MCF 10A (cell line): ENCODE measurements around the gene RAB10. TPM values are rescaled to one million over a fixed set of nuclear protein-coding genes. Genes with fewer than 3 reads are reported as not detected.

Source experiments
- BruUV-seq: library from RNA; stranded (reverse); fragments of 400-500 nt; replicated peaks from 2 replicates; lab custom pipeline; 2021; lab: Mats Ljungman, UMichigan
- CTCF ChIA-PET: fragments of 300-600 bp; sonication (Branson Sonifier 250); formaldehyde crosslinking; extraction: SDS; loops from one replicate; lab custom pipeline; 2021; ENCODE audit warnings: antibody characterized with exemption, inconsistent platforms; lab: Yijun Ruan, JAX
- POLR2A ChIA-PET: fragments of 300-600, 350-650 bp; sonication (Branson Sonifier 250); formaldehyde crosslinking; extraction: SDS; loops from one replicate; lab custom pipeline; 2020; ENCODE audit warnings: antibody characterized with exemption, inconsistent platforms; lab: Yijun Ruan, JAX
- DNase-seq: peaks from one replicate; pipeline ENCODE4 v3.0.0-alpha.2; 2018; ENCODE audit not compliant: unreplicated experiment
- H3K27ac Mint-ChIP-seq: one replicate; pipeline ENCODE4 v1.8.0; 2022; ENCODE audit warnings: mild to moderate bottlenecking, low read depth, mixed read lengths; ENCODE audit not compliant: unreplicated experiment
- H3K27me3 Mint-ChIP-seq: one replicate; pipeline ENCODE4 v1.8.0; 2022; ENCODE audit warnings: mixed read lengths; ENCODE audit not compliant: insufficient read depth, unreplicated experiment
- H3K36me3 Mint-ChIP-seq: one replicate; pipeline ENCODE4 v1.8.0; 2022; ENCODE audit warnings: mild to moderate bottlenecking, moderate library complexity, mixed read lengths; ENCODE audit not compliant: insufficient read depth, unreplicated experiment
- H3K4me1 Mint-ChIP-seq: one replicate; pipeline ENCODE4 v1.8.0; 2022; ENCODE audit warnings: mixed read lengths; ENCODE audit not compliant: insufficient read depth, unreplicated experiment
- H3K4me3 Mint-ChIP-seq: one replicate; pipeline ENCODE4 v1.8.0; 2022; ENCODE audit warnings: mild to moderate bottlenecking, moderate library complexity, mixed read lengths; ENCODE audit not compliant: unreplicated experiment
- H3K9me3 Mint-ChIP-seq: one replicate; pipeline ENCODE4 v1.8.0; 2022; ENCODE audit warnings: mixed read lengths; ENCODE audit not compliant: unreplicated experiment
- CTCF ChIP-seq: fragments of 200-600 bp; IDR thresholded peaks from one replicate; pipeline ENCODE4 v1.8.0; 2022; ENCODE audit warnings: antibody characterized with exemption, mild to moderate bottlenecking; ENCODE audit not compliant: unreplicated experiment
- intact Hi-C: fragments of 100-400 bp; cut with micrococcal nuclease; formaldehyde crosslinking; loops from 2 replicates; pipeline ENCODE4 v1.14.1; 2022
- total RNA-seq: library from RNA; stranded (reverse); gene quantifications from 2 replicates; pipeline ENCODE4 v1.2.3, GENCODE V29; 2022

RAB10 gene
- total RNA-seq, 1 experiment from 2014 or later = 147 TPM

- CTCF ChIA-PET = no interaction called here
- peaks cover 5% of the 10 kb centered on the region for H3K36me3 Mint-ChIP-seq
- peak overlapping the region; percentile 56 for H3K4me3 Mint-ChIP-seq
- no peaks in the 10 kb centered on the region for H3K9me3 Mint-ChIP-seq
- peaks cover 6% of the 10 kb centered on the region for H3K4me1 Mint-ChIP-seq
- BruUV-seq = no TSS peak
- no peaks in the 10 kb centered on the region for H3K27me3 Mint-ChIP-seq
- intact Hi-C loops = no loop called here
- H3K27ac Mint-ChIP-seq = no peak overlapping the region
- no peak for DNase-seq
- no peak for TF ChIP-seq CTCF
- POLR2A ChIA-PET = interaction anchor here (0.6 kb wide), 1 partner anchor 9 kb away, joined by 3 read pairs; no protein-coding TSS in a partner anchor
Observed at GRCh38 chr2:26172189-26172870, 138.4 kb downstream of the RAB10 start.

GRCh38 chr2:26172871-26173775, 139.2 kb downstream of the RAB10 start, which contains the start of gene GAREM2:
Gene GAREM2, plus strand, starts transcription at chr2:26173088. Its CDS starts 133 bp downstream, at chr2:26173221.
- no peak for DNase-seq
- H3K36me3 Mint-ChIP-seq = peaks cover 5% of the 10 kb centered on the region
- peak within 1 kb of the TSS; percentile 58 for H3K4me3 Mint-ChIP-seq
- intact Hi-C loops = no loop called here
- ChIA-PET POLR2A (interaction anchor here (0.6 kb wide), 1 partner anchor 9 kb away, joined by 3 read pairs; no protein-coding TSS in a partner anchor), CTCF (no interaction called here)
- TF ChIP-seq CTCF = no peak
- H3K4me1 Mint-ChIP-seq = peaks cover 6% of the 10 kb centered on the region
- BruUV-seq = no TSS peak
- H3K27me3 Mint-ChIP-seq = no peaks in the 10 kb centered on the region
- H3K27ac Mint-ChIP-seq = peak within 1 kb of the TSS; percentile 27
- no peaks in the 10 kb centered on the region for H3K9me3 Mint-ChIP-seq

GRCh38 chr2:26173776-26174482, 140.0 kb downstream of the RAB10 start:
- intact Hi-C loops = no loop called here
- ChIA-PET CTCF (interaction anchor here (1.7 kb wide), 1 partner anchor 571 kb away, joined by 5 read pairs; no protein-coding TSS in a partner anchor), POLR2A (no interaction called here)
- Mint-ChIP-seq H3K27ac (peak overlapping the region; percentile 27), H3K4me3 (peak overlapping the region; percentile 58), H3K9me3 (no peaks in the 10 kb centered on the region), H3K4me1 (peaks cover 6% of the 10 kb centered on the region), H3K27me3 (no peaks in the 10 kb centered on the region), H3K36me3 (peaks cover 2% of the 10 kb centered on the region)
- TF ChIP-seq CTCF = no peak
- no peak for DNase-seq
- BruUV-seq = no TSS peak
